Hepatic stellate cell (primary cell): ENCODE results near the gene CDR2L.
A peak's percentile ranks its signal among the peaks of the same experiment; 100 is the strongest.
"Not testable (repeated sequence)": the region's sequence is repeated elsewhere in the genome, so short reads cannot be mapped to it uniquely, and the experiment has no call there.

Experiments
- DNase-seq: peaks from one replicate; pipeline ENCODE4 v3.0.0; 2011; ENCODE audit warnings: low spot score

Gene CDR2L

DNA sequence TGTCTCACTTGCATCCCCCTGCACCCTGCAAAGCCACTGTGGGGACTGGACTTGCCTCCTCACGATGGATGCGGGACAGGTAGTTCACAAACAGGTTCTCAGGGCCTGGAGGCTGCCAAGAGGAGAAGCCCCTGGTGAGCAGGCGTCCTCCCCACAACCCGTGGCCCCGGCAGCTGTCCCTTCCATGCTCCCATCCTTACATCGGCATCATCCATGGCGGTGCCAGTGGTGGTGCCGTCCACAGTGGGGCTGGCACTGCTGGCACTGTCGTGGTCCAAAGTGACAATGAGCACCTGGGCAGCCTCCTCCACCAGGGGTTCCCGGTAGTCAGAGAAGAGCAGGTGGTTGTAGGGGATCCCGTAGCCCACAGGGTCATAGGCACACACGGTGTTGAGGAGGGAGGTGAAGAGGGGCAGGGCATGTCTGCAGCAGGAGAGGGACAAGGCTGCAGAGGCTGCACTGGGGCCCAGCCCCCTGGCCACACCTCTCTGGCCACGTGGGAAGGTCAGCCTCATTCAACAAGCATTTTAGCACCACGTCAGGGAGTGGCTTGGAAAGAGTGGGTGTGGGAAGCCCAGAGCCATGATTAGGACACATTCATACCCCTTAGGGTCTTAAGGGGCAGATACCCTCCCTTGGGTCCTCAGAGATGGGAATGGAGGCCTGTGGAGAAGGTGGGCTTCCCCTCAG lies 27.5 kb upstream of the CDR2L start:
- DNase-seq, result peak; percentile 51

DNA sequence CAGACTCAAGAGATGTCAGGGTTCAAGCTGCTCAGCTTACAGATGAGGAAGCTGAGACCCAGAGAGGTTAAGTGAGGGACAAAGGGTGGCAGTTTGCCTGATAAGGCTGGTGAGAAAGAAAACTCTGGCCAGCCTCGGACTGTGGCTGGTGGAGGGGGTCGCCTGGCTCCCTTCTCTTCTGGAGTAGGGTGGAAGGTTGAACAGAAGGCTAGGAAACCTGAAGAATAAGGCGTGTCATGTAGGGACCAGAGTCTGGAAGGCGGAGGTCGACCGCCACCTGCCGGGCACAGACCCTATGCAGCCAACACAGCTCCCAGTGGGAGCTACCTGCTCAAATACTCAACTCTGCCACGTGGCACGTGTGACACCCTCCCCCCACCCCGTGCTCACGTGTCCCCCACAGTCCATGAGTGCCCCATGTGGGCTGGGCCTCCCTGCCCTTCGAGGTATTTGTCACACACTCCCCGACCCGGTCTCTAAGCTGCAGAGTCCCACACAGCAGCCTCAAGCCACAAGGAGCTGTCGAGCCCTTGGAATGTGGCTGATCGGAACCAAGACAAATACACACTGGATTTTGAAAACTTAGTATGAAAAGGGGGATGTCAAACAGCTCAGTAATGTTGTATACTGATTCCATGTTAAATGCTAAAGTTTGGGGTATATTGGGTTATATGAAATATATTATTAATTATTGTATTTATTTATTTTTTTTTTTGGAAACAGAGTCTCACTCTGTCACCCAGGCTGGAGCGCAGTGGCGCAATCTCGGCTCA lies 26.7 kb upstream of the CDR2L start:
- DNase-seq, result peak; percentile 48

DNA sequence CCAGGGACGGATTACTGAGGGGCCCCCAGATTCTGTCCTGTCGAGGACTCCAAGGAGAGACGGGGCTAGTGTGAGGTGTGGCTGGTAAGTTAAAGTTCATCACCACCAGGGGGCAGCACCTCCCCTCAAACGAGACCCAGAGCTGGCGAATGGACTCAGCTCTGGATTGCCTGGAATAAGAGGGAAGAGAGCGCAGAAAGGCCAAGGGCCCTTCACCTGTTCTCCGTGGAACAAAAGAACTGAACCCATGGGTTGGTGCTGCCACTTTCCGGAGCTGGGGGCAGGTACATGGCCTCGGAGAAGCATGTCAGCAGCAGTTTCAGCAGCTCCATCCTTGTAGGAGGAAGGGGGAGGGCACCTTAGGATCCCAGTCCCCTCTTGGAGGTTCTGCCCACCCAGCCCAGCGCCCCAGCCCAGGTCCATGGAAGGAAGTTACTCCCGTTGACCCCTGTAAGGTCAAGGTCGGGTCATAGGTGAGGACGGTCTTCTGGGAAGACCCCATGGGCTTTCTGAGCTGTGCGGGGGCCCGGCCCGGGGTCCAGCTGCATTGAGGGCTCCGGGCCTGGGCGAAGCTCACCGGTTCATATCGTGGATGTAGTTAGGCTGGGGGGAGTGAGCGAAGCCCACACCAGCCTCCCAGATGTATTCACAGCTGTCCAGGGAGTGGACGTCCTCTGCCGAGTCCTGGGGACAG lies 25.6 kb upstream of the CDR2L start:
- DNase-seq, result peak; percentile 95

DNA sequence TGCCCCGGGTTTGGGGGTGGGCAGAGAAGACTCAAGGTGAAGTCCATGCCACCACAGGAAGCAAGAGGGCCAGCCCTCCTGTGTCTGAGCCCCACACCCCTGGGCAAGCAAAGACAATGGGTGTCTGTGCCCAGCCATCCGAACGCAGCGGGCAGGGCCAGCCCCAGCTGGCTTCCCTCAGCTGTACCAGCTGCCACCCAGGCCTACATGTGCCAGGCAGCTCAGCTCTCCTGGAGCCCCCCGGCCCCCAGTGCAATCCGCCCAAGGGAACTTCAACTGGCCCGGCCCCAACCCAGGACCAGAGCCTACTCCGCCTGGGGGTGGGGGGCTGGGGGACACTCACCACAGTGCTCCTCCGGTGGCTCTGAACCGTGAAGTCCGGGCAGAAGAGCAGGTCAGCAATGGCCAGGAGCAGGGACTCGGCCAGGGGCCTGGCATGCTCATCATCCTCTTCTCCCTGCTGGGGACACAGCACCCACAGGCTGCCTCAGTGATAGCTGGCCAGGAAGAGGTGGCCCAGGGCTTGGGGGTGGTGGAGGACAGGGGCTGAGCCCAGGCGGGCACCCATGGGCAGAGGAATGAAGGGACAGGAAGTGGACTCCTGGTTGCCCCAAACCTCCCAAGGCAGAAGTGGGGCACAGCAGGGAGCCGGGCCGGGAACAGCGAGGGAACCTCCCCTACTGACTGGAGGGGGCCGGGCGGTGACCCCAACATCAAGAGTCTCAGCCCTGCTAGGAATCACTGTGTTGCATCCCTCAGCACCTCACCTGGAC lies 24.6 kb upstream of the CDR2L start:
- DNase-seq, result no peak

DNA sequence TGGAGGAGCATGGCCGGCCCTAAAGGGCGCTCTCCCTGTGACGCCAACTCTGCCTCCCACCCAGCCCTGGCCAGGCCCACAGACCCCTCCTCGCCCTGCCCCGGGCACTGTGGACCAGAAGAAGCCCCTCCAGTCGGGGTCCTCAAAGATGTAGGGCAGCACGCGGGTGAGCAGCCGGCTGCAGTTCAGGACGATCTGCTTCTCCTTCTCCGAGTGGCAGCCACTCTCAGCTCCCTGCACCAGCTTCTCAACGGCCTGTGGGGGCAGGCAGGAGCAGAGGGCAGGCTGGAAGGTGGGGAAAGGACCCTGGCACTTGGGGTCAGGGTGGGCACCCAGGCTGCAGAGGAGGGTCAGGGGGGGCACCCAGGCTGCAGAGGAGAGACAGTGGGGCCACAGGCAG lies 23.8 kb upstream of the CDR2L start:
- DNase-seq, result no peak

DNA sequence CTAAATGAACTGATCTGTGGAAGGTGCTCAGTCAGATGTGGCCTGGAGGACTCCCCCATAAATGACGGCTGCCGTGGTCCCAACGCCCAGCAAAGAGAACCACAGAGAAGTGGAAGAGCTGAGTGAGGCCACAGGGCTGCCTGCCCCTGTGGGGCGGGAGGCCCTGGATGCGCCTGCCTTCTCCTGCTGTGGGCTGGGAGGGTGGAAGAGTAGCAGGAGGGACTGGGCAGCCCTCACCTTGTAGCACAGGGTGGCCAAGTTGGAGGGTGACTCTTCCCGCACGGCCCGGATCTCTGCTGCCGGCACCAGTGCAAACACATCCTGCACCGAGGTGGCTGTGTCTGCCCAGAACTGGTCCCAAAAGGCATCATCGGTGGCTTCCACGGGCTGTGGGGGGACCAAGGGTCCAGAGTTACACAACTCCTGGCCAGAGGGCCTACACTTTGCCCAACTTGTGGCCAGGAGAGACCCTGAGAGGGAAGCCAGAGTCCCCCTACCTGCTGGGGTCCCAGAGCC lies 23.1 kb upstream of the CDR2L start:
- no peak for DNase-seq

DNA sequence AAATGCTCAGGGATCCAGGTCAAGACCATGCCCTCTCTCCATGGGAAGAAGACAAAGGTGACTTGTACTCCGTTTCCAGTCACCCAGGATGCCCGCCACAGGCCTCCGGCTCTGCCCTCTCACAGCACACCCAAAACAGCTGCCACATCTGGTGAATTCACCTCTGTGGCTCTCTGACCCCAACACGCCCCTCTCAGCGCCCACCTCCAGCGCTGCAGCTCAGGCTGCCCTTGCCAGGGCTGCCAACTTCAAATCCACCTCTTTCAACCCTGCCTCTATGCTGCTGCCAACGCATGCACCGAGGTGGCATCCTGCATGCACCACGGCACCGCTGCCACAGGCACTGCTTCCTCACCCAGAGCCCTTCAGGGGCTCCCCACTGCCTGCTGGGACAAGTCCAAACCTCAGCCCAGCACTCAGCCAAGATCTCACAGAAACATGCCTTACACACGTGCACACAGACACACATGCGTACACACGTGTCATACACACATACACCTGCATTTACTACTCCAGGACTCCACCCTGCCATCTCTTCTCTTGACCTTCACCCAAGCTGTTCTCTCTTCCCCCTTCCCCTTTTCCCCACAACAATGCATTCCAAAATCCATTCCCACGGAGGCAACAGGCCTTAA lies 22.3 kb upstream of the CDR2L start:
- no peak for DNase-seq

DNA sequence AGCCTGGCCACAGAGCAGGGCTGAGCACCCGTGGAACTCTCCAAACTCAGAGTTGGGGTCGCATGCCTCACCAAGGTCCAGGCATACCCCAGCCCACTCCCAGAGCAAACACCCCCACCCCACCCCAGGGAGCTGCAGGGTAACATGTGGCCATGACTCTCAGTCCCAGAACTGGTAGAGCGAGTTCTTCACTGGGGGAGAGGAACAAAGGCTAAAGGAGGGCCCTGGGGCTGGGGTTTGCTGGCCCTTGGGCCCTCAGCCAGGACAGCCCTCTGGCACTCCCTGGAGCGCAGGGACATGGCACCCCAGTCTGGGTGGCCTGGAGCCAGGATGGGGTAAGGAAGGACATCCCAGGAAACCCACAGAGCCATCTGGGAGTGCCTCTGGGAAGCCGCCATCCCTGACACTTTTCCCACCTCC lies 19.1 kb upstream of the CDR2L start:
- no peak for DNase-seq

DNA sequence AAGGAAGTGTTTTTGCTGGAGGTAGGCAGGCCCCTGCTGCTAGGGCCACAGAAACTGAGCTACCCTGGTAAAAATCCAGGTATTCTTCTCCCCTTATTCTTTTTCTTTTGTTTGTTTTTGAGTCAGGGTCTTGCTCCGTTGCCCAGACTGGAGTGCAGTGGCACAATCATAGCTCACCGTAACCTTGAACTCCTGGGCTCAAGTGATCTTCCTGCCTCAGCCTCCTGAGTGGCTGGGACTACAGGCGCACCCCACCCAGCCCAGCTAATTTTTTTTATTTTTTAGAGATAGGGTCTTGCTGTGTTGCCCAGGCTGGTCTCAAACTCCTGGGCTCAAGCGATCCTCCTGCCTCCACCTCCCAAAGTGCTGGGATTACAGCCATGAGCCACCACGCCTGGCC lies 17.9 kb upstream of the CDR2L start:
- DNase-seq, result not testable (repeated sequence)

DNA sequence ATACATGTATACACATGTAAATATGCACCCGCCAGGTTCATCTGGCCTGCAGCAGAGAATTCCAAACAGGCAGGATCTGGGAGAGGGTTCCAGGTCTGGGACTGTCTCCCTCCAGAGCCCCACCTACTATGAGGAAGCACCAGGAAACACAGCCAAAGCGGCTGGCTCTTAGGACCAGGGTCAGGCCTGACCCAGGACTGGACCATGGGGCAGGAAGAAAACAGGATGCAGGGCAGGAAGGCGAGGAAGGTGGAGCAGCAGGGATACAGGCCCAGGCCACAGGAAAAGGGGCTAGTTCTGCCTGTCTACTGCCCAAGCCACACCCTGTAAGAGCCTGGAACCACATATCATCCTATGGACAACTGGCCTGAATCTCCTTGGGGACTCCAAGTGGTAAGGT lies 17.0 kb upstream of the CDR2L start:
- no peak for DNase-seq

DNA sequence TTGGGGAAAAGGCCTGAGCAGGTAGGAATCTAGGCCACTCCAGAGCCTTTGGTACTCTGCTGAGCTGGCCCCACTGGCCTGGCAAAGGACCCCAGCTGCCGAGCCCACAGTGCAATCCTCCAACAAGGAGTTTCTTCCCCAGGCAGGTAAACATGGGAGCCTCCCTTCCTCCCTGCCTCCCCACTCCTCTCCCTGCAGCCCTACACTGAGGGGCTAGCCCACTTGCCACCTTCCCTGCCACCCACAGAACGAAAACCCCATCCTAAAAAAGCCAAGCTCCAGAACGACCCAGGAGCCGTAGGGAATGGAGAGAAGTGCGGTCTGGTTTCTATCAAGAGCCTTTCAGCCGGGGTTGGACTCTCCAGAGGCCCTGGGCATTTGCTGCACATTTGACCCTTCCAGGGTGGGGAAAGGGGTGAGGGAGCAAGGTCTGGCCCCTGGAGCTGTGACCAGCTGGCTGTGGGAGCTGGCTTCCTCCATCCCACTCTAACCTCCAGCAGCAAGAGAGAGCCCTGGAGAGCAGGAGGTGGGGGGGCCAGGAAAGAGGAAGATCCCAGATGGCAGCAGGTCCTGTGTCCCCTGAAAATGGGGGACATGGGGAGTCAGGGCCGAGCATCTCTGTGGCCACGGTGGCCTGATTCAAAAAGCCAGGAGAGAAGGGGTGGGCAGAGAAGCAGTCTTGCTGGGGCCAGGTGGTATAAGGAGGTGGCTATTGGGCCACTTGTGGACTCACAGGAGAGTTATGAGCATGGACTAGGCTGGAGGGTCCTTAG lies 16.2 kb upstream of the CDR2L start:
- no peak for DNase-seq

DNA sequence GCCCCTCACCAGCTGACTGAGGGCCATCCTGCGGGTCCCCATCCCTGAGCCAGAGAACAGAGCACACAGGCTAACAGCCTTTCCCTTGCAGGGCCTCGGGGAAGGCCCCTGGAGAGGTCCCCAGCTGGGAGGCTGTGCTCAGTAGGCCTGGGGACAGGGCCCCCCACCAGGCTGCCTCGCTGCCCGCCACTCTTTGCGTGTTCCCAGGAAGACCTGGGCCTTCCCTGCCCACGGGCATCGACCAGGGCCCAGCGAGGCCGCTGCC lies 15.7 kb upstream of the CDR2L start:
- no peak for DNase-seq

DNA sequence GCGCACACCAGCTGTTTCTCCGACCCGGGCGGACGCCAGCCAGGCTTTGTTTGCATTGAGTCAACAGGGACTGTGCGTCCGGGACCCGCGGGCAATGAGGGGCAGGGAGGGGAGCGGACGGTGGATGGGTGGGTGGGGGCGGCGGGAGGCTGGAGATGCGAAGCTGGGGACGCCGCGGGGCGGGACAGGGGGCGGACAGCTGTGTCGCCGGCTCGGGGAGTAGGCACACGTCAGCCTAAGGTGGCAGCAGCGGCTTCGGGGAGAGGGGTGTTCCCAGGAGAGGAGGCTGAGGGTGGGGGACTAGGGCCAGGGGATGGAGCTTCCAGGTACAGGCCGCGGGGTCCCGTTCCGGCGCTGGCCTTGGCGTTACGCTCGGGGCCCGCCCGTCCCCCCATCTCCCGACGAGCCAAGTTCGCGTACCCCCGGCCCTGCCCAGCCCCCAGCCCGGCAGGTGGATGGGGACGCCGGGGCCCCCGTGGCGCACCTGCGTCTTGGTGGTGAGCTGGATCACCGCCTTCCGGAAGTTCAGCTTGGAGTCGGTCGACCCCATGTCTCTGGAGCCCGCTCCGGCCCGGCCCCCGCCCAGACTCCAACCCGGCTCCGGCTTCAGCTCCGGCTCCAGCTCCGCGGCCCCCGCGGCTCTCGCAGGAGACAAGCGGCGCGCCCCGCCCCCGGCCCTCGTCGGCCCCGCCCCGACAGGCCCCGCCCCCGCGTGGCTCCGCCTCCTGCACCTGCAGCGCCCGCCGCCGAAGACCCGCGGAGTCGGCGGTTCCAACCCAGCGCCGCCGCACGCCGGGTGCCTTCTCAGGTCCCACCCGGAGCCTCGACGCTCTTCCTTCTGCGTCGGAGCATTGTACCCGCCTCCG lies 15.1 kb upstream of the CDR2L start, which contains the start of gene HID1:
Gene HID1 (minus strand): TSS at position 653 of the 866 bp plus-strand sequence. CDS start 103 bp downstream, at position 550.
- peak; percentile 53 for DNase-seq

DNA sequence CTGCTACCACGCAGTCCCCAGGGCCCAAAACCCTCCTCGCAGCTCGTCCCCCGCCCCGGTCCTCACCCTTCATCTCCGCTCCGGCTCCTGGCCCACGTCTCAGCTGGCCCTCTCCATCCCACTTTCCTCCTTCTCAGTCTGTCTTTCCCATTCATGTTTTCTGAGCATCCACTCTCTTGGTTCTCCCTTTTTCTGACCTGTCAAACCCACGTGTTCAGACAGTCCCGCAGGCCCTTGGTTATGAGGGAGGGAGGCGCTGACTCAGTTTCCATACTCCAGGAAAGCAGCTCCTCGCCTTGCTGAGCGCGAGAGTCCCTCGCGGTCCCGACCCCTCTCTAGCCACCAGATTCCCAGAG lies 14.5 kb upstream of the CDR2L start:
- DNase-seq, result no peak

DNA sequence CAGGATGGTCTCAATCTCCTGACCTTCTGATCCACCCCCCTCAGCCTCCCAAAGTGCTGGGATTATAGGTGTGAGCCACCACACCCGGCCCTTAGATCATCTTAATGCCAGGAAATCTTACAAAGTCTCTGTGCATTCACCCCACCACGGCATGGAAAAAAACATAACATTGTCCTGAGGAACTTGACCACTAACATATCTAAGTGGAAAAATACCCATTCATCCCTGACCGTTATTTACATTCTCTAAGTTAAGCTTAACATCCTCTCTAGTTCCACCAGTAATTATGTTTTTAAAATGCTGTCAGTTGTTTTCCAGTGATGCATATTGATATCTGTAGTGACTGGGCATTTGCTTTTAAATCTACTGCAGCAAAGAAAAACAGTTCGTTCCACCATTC lies 11.5 kb upstream of the CDR2L start:
- no peak for DNase-seq

DNA sequence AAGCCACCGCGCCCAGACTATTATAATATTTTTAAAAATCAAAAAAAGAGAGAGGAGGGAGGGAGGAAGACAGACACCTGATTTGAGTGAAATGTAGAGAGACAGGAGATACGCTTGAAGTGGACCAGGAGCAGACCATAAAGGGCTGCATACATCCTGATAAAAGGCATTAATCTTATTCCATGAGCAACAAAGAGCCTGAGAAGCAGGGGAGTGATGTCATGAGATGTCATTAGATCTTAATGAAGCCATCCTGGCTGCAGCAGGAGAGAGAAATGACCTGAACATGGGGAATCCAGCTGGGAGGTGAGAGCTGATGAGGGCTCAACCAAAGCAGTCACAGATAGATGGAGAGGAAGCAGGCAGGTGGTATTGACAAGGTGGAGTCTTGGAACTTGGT lies 9.6 kb upstream of the CDR2L start:
- no peak for DNase-seq

DNA sequence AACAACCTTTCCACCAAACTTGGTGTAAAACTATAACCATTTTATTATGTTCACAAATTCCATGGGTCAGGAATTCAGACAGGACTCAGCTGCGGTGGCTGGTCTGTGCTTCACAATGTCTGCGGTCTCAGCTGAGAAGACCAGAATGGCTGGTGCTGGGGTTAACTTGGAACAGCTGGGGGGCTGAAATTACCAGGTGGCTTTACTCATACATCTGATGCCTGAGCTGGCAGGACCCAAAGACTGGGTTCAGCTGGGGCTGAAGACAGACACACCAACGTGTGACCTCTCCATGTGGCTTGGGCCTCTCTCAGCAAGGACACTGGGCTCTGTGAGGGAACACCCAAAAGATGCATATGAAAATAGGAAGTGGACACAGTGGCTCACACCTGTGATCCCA lies 9.2 kb upstream of the CDR2L start:
- DNase-seq, result no peak

DNA sequence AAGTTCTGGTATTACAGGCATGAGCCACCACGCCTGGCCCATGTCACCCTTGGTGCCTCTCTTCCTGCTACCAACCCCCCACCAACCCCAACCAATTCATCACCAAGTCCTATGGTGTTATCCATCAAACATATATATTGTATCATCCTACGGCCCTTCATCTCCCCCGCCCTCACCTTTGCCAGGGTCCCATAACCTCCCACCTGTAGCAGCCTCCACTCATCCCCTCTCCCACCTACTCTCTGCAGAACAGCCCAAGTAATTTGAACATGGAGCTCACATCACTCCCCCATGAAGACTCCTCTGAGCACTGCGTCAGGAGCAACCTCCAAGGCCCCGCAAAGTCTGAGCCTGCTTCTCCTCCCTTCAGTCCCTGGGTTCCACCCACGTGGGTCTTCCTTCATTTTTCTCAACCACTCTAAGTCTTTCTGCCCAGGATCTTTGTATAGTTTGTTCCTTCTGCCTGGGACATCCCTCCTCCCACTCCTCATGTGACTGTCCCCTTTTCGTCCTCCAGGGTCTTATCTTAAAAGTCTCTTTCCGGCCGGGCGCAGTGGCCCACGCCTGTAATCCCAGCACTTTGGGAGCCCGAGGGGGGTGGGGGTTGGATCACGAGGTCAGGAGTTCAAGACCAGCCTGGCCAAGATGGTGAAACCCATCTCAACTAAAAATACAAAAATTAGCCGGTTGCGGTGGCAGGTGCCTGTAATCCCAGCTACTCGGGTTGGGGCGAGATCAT lies 7.9 kb upstream of the CDR2L start:
- DNase-seq, result no peak

DNA sequence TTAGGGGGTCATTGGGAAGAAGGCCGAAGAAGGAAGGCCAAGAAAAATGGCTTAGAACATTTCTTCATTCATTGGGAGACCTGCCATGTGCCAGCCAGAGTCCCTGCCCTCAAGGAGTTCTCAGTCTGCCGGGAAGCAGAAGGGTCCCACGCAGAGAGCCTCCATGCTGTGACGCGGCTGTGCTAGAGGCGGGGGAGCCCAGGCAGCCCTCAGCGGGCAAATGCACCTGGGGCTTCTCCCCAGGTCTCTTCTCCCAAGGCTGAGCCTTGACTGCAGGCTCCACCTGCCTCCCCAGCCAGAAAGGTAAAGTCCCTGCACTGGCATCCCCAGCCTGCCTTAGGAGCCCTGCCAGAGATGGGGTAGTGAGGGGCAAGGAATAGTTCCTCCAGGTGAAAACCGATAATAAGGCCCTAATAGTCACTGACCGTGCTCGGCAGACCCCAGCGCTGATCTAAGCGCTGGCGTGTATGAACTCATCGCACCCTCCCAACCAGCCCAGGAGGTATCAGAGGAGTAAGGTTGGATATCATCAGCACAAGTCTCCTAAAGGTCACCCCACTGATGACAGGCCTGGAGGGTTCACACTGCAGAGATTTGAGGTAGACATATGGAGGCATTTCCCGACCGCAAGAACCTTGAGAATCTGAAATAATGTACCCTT lies 6.0 kb upstream of the CDR2L start:
- DNase-seq, result no peak
